Peyer's patch (tissue), 4 donors: ENCODE data around the gene REG1A. TPM values are rescaled to one million over a fixed set of nuclear protein-coding genes. Genes with fewer than 3 reads are reported as not detected.

ENCODE experiments used
- DNase-seq, 3 donors: peaks; one replicate each; pipeline ENCODE4 v3.0.0-alpha.2; 2017 to 2019
- H3K27ac ChIP-seq, 4 donors: fragments of 200-600 bp; sonication (generic); one replicate each; pipeline ENCODE4 v1.5.1; 2016 to 2019
- H3K27me3 ChIP-seq, 2 donors: fragments of 200-600 bp; sonication (generic); one replicate each; pipeline ENCODE4 v1.5.1; 2019
- H3K36me3 ChIP-seq, 3 donors: fragments of 200-600 bp; sonication (generic); one replicate each; pipeline ENCODE4 v1.5.1; 2016 to 2019
- H3K4me1 ChIP-seq, 4 donors: fragments of 200-600 bp; sonication (generic); one replicate each; pipeline ENCODE4 v1.5.1; 2016 to 2019
- H3K4me3 ChIP-seq, 4 donors: fragments of 200-600 bp; sonication (generic); 1 replicate in 3 of 4; 2 replicates in 1 of 4; pipeline ENCODE4 v1.5.1; 2016 to 2019; ENCODE audit warnings: mild to moderate bottlenecking in 1 of 4
- H3K9me3 ChIP-seq, 4 donors: fragments of 200-600 bp; sonication (generic); one replicate each; pipeline ENCODE4 v1.5.1; 2016 to 2019; ENCODE audit warnings: mild to moderate bottlenecking in 1 of 4
- POLR2A ChIP-seq, 2 donors: fragments of 450-650 bp; IDR thresholded peaks; one replicate each; pipeline ENCODE4 v1.5.1; 2017; ENCODE audit warnings: antibody characterized with exemption in 2 of 2, mild to moderate bottlenecking in 2 of 2, moderate library complexity in 2 of 2
- total RNA-seq, 4 donors: library from RNA; depleted of rRNA; stranded (reverse); fragments of >200 nt; gene quantifications; one replicate each; pipeline ENCODE4 v1.1.0, GENCODE V29; 2016
- TF ChIP-seq, protein P1 (sequence below), 6 experiments: fragments of 450-650 bp in 4 of 6; fragments of 200-600 bp in 2 of 6; sonication (generic) in 1 of 6; IDR thresholded peaks; one replicate each; pipeline ENCODE4 v1.5.1; 2017 to 2019; ENCODE audit warnings: antibody characterized with exemption in 6 of 6, mild to moderate bottlenecking in 3 of 6, moderate library complexity in 1 of 6

Gene REG1A
- total RNA-seq, 4 donors from 2014 or later: 609 to 3,417 (median 985) TPM

DNA sequence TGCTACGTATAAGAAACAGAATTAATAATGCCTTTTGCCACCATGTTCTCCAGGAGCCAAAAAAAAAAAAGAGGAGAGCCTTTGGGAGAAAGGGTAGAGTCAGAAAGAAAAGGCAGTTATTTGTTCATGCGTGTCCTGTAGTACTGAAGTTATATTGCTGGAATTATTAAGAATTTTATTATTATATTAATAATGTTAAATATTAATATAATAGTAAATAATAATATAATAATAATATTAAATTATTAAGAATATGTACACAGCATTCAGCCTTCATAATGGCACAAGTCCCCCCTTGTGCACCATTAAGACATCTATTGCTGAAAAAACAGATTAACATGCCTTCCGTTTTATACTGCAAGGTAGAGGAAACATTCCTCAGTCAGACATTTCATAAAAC, 8.1 kb downstream of the REG1A start:
- no peak for DNase-seq
- Histone ChIP-seq H3K27ac (no peak overlapping the region), H3K36me3 (no peaks in the 10 kb centered on the region), H3K9me3 (no peaks in the 10 kb centered on the region), H3K27me3 (no peaks in the 10 kb centered on the region), H3K4me1 (no peaks in the 10 kb centered on the region), H3K4me3 (no peak overlapping the region)
- no peak for TF ChIP-seq POLR2A (IDR thresholded peaks at IDR 0.05)
- TF ChIP-seq, protein P1, sequence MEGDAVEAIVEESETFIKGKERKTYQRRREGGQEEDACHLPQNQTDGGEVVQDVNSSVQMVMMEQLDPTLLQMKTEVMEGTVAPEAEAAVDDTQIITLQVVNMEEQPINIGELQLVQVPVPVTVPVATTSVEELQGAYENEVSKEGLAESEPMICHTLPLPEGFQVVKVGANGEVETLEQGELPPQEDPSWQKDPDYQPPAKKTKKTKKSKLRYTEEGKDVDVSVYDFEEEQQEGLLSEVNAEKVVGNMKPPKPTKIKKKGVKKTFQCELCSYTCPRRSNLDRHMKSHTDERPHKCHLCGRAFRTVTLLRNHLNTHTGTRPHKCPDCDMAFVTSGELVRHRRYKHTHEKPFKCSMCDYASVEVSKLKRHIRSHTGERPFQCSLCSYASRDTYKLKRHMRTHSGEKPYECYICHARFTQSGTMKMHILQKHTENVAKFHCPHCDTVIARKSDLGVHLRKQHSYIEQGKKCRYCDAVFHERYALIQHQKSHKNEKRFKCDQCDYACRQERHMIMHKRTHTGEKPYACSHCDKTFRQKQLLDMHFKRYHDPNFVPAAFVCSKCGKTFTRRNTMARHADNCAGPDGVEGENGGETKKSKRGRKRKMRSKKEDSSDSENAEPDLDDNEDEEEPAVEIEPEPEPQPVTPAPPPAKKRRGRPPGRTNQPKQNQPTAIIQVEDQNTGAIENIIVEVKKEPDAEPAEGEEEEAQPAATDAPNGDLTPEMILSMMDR (IDR thresholded peaks at IDR 0.05): no peak

DNA sequence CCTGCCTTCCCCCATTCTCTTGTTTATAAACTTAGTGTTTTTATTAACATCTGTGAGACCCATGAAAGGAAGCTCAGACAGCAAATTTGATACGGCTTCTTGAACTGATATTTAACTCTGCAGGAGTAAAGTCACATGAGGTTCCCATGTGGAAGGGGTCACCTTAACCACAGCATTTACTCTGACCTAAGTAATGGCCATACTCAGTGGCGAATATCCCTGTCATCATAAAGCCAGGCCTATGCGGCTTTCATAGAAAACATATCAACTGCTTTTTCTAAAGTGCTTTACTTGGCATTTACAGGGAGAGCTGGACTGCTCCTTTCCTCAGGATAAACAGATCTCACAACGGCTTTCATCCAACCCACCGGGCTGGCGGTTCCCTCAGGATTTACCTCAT, 9.0 kb downstream of the REG1A start:
- Histone ChIP-seq H3K27ac (no peak overlapping the region), H3K36me3 (no peaks in the 10 kb centered on the region), H3K9me3 (no peaks in the 10 kb centered on the region), H3K27me3 (no peaks in the 10 kb centered on the region), H3K4me3 (no peak overlapping the region), H3K4me1 (no peaks in the 10 kb centered on the region)
- TF ChIP-seq POLR2A (IDR thresholded peaks at IDR 0.05): no peak
- TF ChIP-seq, protein P1 (IDR thresholded peaks at IDR 0.05): no peak
- no peak for DNase-seq

DNA sequence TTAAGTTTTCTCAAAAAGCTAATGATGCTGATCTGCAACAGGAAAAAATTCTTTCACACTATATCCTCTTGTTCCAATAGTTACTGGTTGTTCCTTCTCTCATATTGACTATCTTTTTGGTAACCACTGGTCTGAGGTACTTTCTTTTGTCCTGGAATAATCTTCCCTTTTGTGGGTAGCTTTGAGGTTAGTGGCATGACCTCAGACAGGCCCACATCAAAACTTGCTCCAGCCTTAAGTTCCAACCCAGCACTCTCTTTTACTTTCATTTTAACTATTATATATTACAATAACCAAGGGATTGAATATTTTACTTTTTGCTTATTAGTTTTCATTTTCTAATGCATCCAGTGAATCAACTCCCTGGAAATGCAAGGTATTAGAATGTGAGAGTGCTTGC, 9.5 kb downstream of the REG1A start:
- Histone ChIP-seq H3K27me3 (no peaks in the 10 kb centered on the region), H3K9me3 (no peaks in the 10 kb centered on the region), H3K36me3 (no peaks in the 10 kb centered on the region), H3K27ac (no peak overlapping the region), H3K4me1 (no peaks in the 10 kb centered on the region), H3K4me3 (no peak overlapping the region)
- no peak for TF ChIP-seq POLR2A (IDR thresholded peaks at IDR 0.05)
- TF ChIP-seq, protein P1 (IDR thresholded peaks at IDR 0.05): no peak
- DNase-seq: no peak

DNA sequence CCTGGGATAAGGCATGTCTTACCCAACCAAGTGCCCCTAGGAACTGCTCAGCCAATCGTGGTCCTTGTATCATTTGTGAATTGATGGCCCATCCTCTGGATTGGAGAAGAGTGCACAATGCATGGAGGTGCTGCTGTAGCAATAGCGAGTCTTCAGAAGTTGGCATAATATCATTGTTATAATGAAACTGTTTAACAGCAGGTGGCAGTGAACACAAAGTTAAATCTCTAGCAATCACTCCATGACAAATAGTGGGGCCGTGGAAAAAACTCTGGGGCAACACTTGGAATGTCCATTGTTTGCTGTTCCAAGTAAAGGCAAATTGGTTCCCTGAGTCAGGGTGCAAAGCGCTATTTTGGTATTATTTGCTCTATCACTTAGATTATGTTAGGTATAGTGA, 11.4 kb downstream of the REG1A start:
- no peak for TF ChIP-seq POLR2A (IDR thresholded peaks at IDR 0.05)
- TF ChIP-seq, protein P1 (IDR thresholded peaks at IDR 0.05): peak in 2 of 6 experiments; percentile 26 to 38
- no peaks in the 10 kb centered on the region for H3K27me3 ChIP-seq
- no peaks in the 10 kb centered on the region for H3K9me3 ChIP-seq
- H3K4me1 ChIP-seq: no peaks in the 10 kb centered on the region
- no peaks in the 10 kb centered on the region for H3K36me3 ChIP-seq
- DNase-seq: no peak
- no peak overlapping the region for H3K27ac ChIP-seq
- no peak overlapping the region for H3K4me3 ChIP-seq

GRCh38 chr2:79138385-79138784, 18.1 kb downstream of the REG1A start:
- Histone ChIP-seq H3K36me3 (no peaks in the 10 kb centered on the region), H3K27ac (no peak overlapping the region), H3K9me3 (no peaks in the 10 kb centered on the region), H3K4me3 (no peak overlapping the region), H3K27me3 (no peaks in the 10 kb centered on the region), H3K4me1 (no peaks in the 10 kb centered on the region)
- no peak for DNase-seq
- no peak for TF ChIP-seq POLR2A (IDR thresholded peaks at IDR 0.05)
- TF ChIP-seq, protein P1 (IDR thresholded peaks at IDR 0.05): no peak

GRCh38 chr2:79139423-79139822, 19.1 kb downstream of the REG1A start:
- no peaks in the 10 kb centered on the region for H3K27me3 ChIP-seq
- H3K36me3 ChIP-seq: no peaks in the 10 kb centered on the region
- no peak overlapping the region for H3K4me3 ChIP-seq
- TF ChIP-seq POLR2A (IDR thresholded peaks at IDR 0.05): no peak
- TF ChIP-seq, protein P1 (IDR thresholded peaks at IDR 0.05): no peak
- H3K9me3 ChIP-seq: no peaks in the 10 kb centered on the region
- H3K4me1 ChIP-seq: no peaks in the 10 kb centered on the region
- no peak for DNase-seq
- H3K27ac ChIP-seq: no peak overlapping the region
